GM12892 (cell line): ENCODE results near the gene SART1.

ENCODE experiments used
- DNase-seq: peaks from one replicate; pipeline ENCODE4 v3.0.0; 2011; ENCODE audit not compliant: insufficient read length
- FAIRE-seq: peaks from 2 replicates; lab custom pipeline; 2011; peaks lifted over from hg19 to GRCh38; lab: Jason Lieb, UNC
- POLR2A ChIP-seq: IDR thresholded peaks from 2 replicates; pipeline ENCODE4 v1.6.1; 2011; ENCODE audit warnings: low read depth, low read length, control low read depth
- POLR2AphosphoS5 ChIP-seq: IDR thresholded peaks from 2 replicates; pipeline ENCODE4 v1.6.1; 2011; ENCODE audit warnings: low read depth, low read length, control low read depth
- TAF1 ChIP-seq: IDR thresholded peaks from 2 replicates; pipeline ENCODE4 v1.6.1; 2011; ENCODE audit warnings: low read depth, mild to moderate bottlenecking, control low read depth, low read length, borderline replicate concordance

The SART1 gene

GRCh38 chr11:65919573-65920371 is 41.8 kb upstream of the SART1 start:
- DNase-seq (peak; percentile 74), FAIRE-seq (no peak)
- TF ChIP-seq POLR2A = no peak
- TF ChIP-seq POLR2AphosphoS5 = no peak
- 0 out of 2 replicates have a peak, but pooled peaks have one; percentile 30 for TF ChIP-seq TAF1

GRCh38 chr11:65920372-65920802 is 41.1 kb upstream of the SART1 start:
- no peak for FAIRE-seq
- TF ChIP-seq POLR2A (no peak), TAF1 (no peak), POLR2AphosphoS5 (no peak)
- DNase-seq = no peak

GRCh38 chr11:65921033-65921555 is 40.4 kb upstream of the SART1 start:
- FAIRE-seq = no peak
- no peak for DNase-seq
- TF ChIP-seq TAF1 (no peak), POLR2A (no peak), POLR2AphosphoS5 (no peak)

GRCh38 chr11:65921876-65922275 is 39.7 kb upstream of the SART1 start:
- TF ChIP-seq TAF1 (no peak), POLR2A (no peak)
- DNase-seq = no peak
- FAIRE-seq = no peak

GRCh38 chr11:65922565-65922964 is 39.0 kb upstream of the SART1 start:
- FAIRE-seq (no peak), DNase-seq (no peak)

GRCh38 chr11:65925397-65925796 is 36.1 kb upstream of the SART1 start:
- TF ChIP-seq TAF1 (no peak), POLR2A (no peak), POLR2AphosphoS5 (no peak)
- FAIRE-seq = no peak
- no peak for DNase-seq

More at GRCh38 chr11:65922565-65922964, 39.0 kb upstream of the SART1 start:
- TF ChIP-seq POLR2A (no peak), TAF1 (no peak), POLR2AphosphoS5 (no peak)

- DNase-seq (peak; percentile 86), FAIRE-seq (peak; percentile 95)
- TF ChIP-seq POLR2AphosphoS5 (0 out of 2 replicates have a peak, but pooled peaks have one; percentile 54), TAF1 (no peak), POLR2A (peak; percentile 41; the same call in 1 of the 2 replicates)
Measured at GRCh38 chr11:65927904-65928397, 33.6 kb upstream of the SART1 start.

GRCh38 chr11:65928667-65929066 is 32.9 kb upstream of the SART1 start:
- FAIRE-seq (peak; percentile 82), DNase-seq (no peak)
- TF ChIP-seq TAF1 = no peak
- TF ChIP-seq POLR2A = no peak
- no peak for TF ChIP-seq POLR2AphosphoS5

GRCh38 chr11:65931773-65932557 is 29.6 kb upstream of the SART1 start:
- DNase-seq (no peak), FAIRE-seq (no peak)
- TF ChIP-seq POLR2A (no peak), POLR2AphosphoS5 (no peak), TAF1 (no peak)

GRCh38 chr11:65932558-65932919 is 29.0 kb upstream of the SART1 start:
- no peak for FAIRE-seq
- TF ChIP-seq POLR2AphosphoS5 (no peak), POLR2A (no peak), TAF1 (no peak)
- DNase-seq = no peak

- FAIRE-seq = no peak
- DNase-seq = no peak
- no peak for TF ChIP-seq POLR2AphosphoS5
- no peak for TF ChIP-seq TAF1
- no peak for TF ChIP-seq POLR2A
Measured at GRCh38 chr11:65934014-65934413, 27.5 kb upstream of the SART1 start.
